SU-DHL-6 (cell line): ENCODE measurements around the gene CDK2.

Source experiments
- EZH2phosphoT487 ChIP-seq: fragments of 200-600 bp; sonication (generic), shearing (Covaris generic); conservative IDR thresholded peaks from 2 replicates; pipeline ENCODE4 v1.6.1; 2018; ENCODE audit warnings: mild to moderate bottlenecking, antibody characterized with exemption, low read length, moderate library complexity, mixed read lengths
- TF ChIP-seq, protein P1 (sequence below): fragments of 200-600 bp; sonication (generic); IDR thresholded peaks from one replicate; pipeline ENCODE4 v1.5.1; 2017; ENCODE audit warnings: antibody characterized with exemption, mild to moderate bottlenecking, low read length, moderate library complexity; ENCODE audit not compliant: insufficient read depth, poor library complexity, severe bottlenecking

DNA sequence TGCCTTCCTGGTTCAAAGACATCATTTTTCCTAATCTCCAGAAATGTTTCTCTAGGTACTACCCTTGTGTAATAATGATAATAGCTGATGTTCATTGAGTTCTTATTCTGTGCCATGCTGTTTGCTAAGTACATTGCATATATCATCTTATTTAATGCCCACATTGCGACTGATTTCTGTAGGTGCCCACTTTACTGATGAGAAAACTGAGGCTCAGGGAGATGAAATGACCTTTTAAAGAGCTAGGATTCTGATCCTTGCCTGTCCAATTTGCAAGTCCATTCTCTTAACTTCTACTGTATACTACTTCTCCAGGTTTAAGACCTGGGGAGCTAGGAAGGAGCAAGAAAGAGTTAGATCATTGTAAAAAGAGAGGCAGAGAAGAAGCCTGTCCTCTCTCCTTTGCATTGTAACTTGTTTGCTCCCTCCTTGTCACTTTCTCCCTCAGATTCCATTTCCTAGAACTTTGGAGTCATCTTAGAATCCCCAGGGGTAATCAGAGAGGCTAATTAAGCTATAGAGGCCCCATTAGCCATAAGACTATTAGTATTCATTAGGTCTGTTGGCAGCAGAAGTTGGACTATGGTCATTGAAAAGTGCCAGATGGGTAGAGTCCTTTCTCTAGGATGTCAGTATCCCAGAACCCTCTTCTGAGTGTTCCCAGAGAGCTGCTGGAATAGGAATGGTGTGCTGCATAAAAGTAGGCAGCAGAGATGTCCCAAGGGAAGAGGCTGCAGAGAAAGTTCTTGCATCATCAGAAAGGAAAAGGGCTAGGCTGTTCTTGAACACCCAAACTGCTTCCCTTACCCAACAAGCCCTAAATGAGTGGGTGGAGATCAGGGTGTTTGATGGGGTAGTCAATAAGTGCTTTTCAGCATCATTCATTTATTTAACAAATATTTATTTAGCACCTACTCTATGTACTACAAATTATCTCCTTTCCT, 32.6 kb upstream of the CDK2 start:
- TF ChIP-seq, protein P1, sequence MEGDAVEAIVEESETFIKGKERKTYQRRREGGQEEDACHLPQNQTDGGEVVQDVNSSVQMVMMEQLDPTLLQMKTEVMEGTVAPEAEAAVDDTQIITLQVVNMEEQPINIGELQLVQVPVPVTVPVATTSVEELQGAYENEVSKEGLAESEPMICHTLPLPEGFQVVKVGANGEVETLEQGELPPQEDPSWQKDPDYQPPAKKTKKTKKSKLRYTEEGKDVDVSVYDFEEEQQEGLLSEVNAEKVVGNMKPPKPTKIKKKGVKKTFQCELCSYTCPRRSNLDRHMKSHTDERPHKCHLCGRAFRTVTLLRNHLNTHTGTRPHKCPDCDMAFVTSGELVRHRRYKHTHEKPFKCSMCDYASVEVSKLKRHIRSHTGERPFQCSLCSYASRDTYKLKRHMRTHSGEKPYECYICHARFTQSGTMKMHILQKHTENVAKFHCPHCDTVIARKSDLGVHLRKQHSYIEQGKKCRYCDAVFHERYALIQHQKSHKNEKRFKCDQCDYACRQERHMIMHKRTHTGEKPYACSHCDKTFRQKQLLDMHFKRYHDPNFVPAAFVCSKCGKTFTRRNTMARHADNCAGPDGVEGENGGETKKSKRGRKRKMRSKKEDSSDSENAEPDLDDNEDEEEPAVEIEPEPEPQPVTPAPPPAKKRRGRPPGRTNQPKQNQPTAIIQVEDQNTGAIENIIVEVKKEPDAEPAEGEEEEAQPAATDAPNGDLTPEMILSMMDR: no peak
- TF ChIP-seq EZH2phosphoT487: no peak
